Body of pancreas (tissue), 4 donors: ENCODE results near the gene ERCC1. TPM values are rescaled to one million over a fixed set of nuclear protein-coding genes. Genes with fewer than 3 reads are reported as not detected.

Source experiments
- ATAC-seq: fragments of 150-250 bp; one replicate; pipeline ENCODE4 v1.9.1; 2016
- DNase-seq, 4 donors: peaks; one replicate each; pipeline ENCODE4 v3.0.0-alpha.2; 2019
- H3K27ac ChIP-seq, 4 donors: fragments of 200-600 bp; sonication (generic); 1 replicate in 3 of 4; 2 replicates in 1 of 4; pipeline versions ENCODE4 v1.5.1 to v1.6.1; 2016 to 2019; ENCODE audit warnings: mild to moderate bottlenecking in 1 of 4, mixed read lengths in 1 of 4, moderate library complexity in 1 of 4
- H3K27me3 ChIP-seq, 2 donors: fragments of 200-600 bp; sonication (generic); one replicate each; pipeline ENCODE4 v1.6.0; 2016; ENCODE audit warnings: mild to moderate bottlenecking in 1 of 2
- H3K36me3 ChIP-seq, 2 donors: fragments of 200-600 bp; sonication (generic); replicated peaks in 1 of 2; 2 replicates each; pipeline ENCODE4 v1.5.1; 2016; ENCODE audit warnings: low read depth in 2 of 2; ENCODE audit not compliant: insufficient read depth in 1 of 2
- H3K4me1 ChIP-seq: fragments of 200-600 bp; sonication (generic); one replicate; pipeline ENCODE4 v1.6.0; 2016
- H3K4me3 ChIP-seq, 2 donors: fragments of 200-600 bp; sonication (generic); 1 replicate in 1 of 2; 2 replicates in 1 of 2; pipeline ENCODE4 v1.5.1; 2016 to 2019
- H3K9me3 ChIP-seq, 3 donors: fragments of 200-600 bp; sonication (generic); 1 replicate in 2 of 3; 2 replicates in 1 of 3; pipeline ENCODE4 v1.5.1; 2016
- CTCF ChIP-seq, 7 experiments: fragments of 450-650 bp in 4 of 7; fragments of 200-600 bp in 3 of 7; sonication (generic) in 3 of 7; IDR thresholded peaks; one replicate each; pipeline ENCODE4 v1.5.1; 2016 to 2019; ENCODE audit warnings: antibody characterized with exemption in 7 of 7
- POLR2A ChIP-seq, 3 donors: fragments of 450-650 bp; IDR thresholded peaks; one replicate each; pipeline ENCODE4 v1.6.1; 2016; ENCODE audit warnings: antibody characterized with exemption in 3 of 3, mild to moderate bottlenecking in 2 of 3
- WGBS, 2 donors: methylation state at CpG; one replicate each; pipeline ENCODE4 v1.1.5; 2017; 5-methylcytosine and 5-hydroxymethylcytosine counted together
- intact Hi-C: fragments of 100-400 bp; cut with DNase I; formaldehyde crosslinking; loops from one replicate; pipeline ENCODE4 v1.15.1; 2023
- total RNA-seq, 2 donors: library from RNA; depleted of rRNA; stranded (reverse); fragments of >200 nt; gene quantifications; one replicate each; pipeline ENCODE4 v1.1.0, GENCODE V29; 2016

Gene ERCC1
- total RNA-seq, 2 donors from 2014 or later = 91.3 to 97.9 TPM

GRCh38 chr19:45471111-45471930, 47.6 kb upstream of the ERCC1 start:
- DNase-seq (peak in 1 of 4 donors; percentile 30), ATAC-seq (no peak)
- Histone ChIP-seq H3K27me3 (no peaks in the 10 kb centered on the region), H3K36me3 (no peaks in the 10 kb centered on the region), H3K4me1 (peaks cover 25% of the 10 kb centered on the region), H3K4me3 (no peak overlapping the region), H3K9me3 (no peaks in the 10 kb centered on the region), H3K27ac (no peak overlapping the region)
- intact Hi-C loops = no loop called here
- TF ChIP-seq POLR2A (IDR thresholded peaks at IDR 0.05) = no peak
- TF ChIP-seq CTCF (IDR thresholded peaks at IDR 0.05) = no peak
- 76 to 81% methylated on average over 15 to 16 of the region's 16 CpGs for WGBS, 2 donors

GRCh38 chr19:45470762-45471081, 47.0 kb upstream of the ERCC1 start:
- no peaks in the 10 kb centered on the region for H3K9me3 ChIP-seq
- no peaks in the 10 kb centered on the region for H3K36me3 ChIP-seq
- intact Hi-C loops = no loop called here
- no peaks in the 10 kb centered on the region for H3K27me3 ChIP-seq
- peaks cover 25% of the 10 kb centered on the region for H3K4me1 ChIP-seq
- ATAC-seq (no peak), DNase-seq (no peak)
- TF ChIP-seq CTCF (IDR thresholded peaks at IDR 0.05) (no peak), POLR2A (IDR thresholded peaks at IDR 0.05) (no peak)
- H3K27ac ChIP-seq = no peak overlapping the region
- H3K4me3 ChIP-seq = no peak overlapping the region
- 83 to 92% methylated on average over 9 to 15 of the region's 15 CpGs for WGBS, 2 donors

GRCh38 chr19:45469945-45470761, 46.4 kb upstream of the ERCC1 start:
- WGBS, 2 donors = 39 to 49% methylated on average over 22 to 33 of the region's 33 CpGs
- no peaks in the 10 kb centered on the region for H3K36me3 ChIP-seq
- H3K9me3 ChIP-seq = no peaks in the 10 kb centered on the region
- H3K27me3 ChIP-seq = no peaks in the 10 kb centered on the region
- H3K4me3 ChIP-seq = peak overlapping the region in 1 of 2 donors; percentile 7
- DNase-seq = peak in 2 of 4 donors; percentile 35 to 38
- no peak for ATAC-seq
- H3K4me1 ChIP-seq = peaks cover 25% of the 10 kb centered on the region
- intact Hi-C loops = no loop called here
- H3K27ac ChIP-seq = peak overlapping the region; percentile 92 to 97 (median 93)
- TF ChIP-seq POLR2A (IDR thresholded peaks at IDR 0.05) (no peak), CTCF (IDR thresholded peaks at IDR 0.05) (no peak)

- Histone ChIP-seq H3K36me3 (no peaks in the 10 kb centered on the region), H3K4me3 (peak overlapping the region; percentile 2 to 23), H3K9me3 (no peaks in the 10 kb centered on the region), H3K27ac (peak overlapping the region; percentile 92 to 97 (median 93)), H3K4me1 (peaks cover 25% of the 10 kb centered on the region), H3K27me3 (no peaks in the 10 kb centered on the region)
- DNase-seq (peak; percentile 91 to 96 (median 94)), ATAC-seq (peak; percentile 84)
- TF ChIP-seq CTCF (IDR thresholded peaks at IDR 0.05) = peak in 1 of 7 experiments; percentile 8
- peak; percentile 68 to 96 (median 93) for TF ChIP-seq POLR2A (IDR thresholded peaks at IDR 0.05)
- intact Hi-C loops = no loop called here
- 0% methylated on average over 17 to 66 of the region's 66 CpGs for WGBS, 2 donors
Observed at GRCh38 chr19:45469132-45469944, 45.6 kb upstream of the ERCC1 start.
